Measurements from ENCODE around the gene SEMA3D.

Gene SEMA3D

GRCh38 chr7:85081846-85082245, 105.0 kb downstream of the SEMA3D start:
- Histone ChIP-seq H2AK5ac (ENCODE audit: low read length) (no peak overlapping the region), H4K8ac (ENCODE audit: low read depth, low read length) (no peak overlapping the region), H2BK5ac (ENCODE audit: low read depth, low read length, poor library complexity) (no peak overlapping the region), H4K12ac (ENCODE audit: low read depth, low read length) (no peak overlapping the region), H3K4me1 (ENCODE audit: control insufficient read depth in 1 of 2, insufficient read depth in 2 of 2, low read length in 2 of 2) (no peaks in the 10 kb centered on the region), H3K18ac (ENCODE audit: low read length) (no peak overlapping the region), H3K27ac (ENCODE audit: low read depth, low read length) (no peak overlapping the region), H3K36me3 (ENCODE audit: control insufficient read depth in 1 of 2, insufficient read depth in 2 of 2, low read length in 2 of 2) (no peaks in the 10 kb centered on the region), H3K4me2 (ENCODE audit: low read length) (no peak overlapping the region), H3K23ac (ENCODE audit: low read length) (no peak overlapping the region), H3K9me3 (ENCODE audit: insufficient read depth, low read depth, low read length) (no peaks in the 10 kb centered on the region), H2BK12ac (ENCODE audit: low read length) (no peak overlapping the region), H3K79me1 (ENCODE audit: low read length) (no peaks in the 10 kb centered on the region), H3K4ac (ENCODE audit: low read depth, low read length) (no peak overlapping the region), H3K14ac (ENCODE audit: low read length) (no peak overlapping the region), H3K4me3 (ENCODE audit: low read depth, low read length) (no peak overlapping the region), H3K79me2 (ENCODE audit: control insufficient read depth, insufficient read depth, low read length, poor library complexity) (no peaks in the 10 kb centered on the region), H2AFZ (ENCODE audit: insufficient read depth, low read length, poor library complexity) (no peak overlapping the region), H2BK120ac (ENCODE audit: insufficient read depth, low read length, poor library complexity) (no peak overlapping the region), H4K91ac (ENCODE audit: low read depth, low read length) (no peak overlapping the region), H3K27me3 (ENCODE audit: insufficient read depth, low read length) (no peaks in the 10 kb centered on the region), H3K9ac (ENCODE audit: low read length) (no peak overlapping the region)
- no peak for DNase-seq
- whole genome bisulfite sequencing (ENCODE audit: extremely low coverage, insufficient coverage, insufficient read length), result no CpG with 5 or more reads among the region's 1 CpG

- H3K4ac ChIP-seq (ENCODE audit: low read depth, low read length), result no peak overlapping the region
- H2AK5ac ChIP-seq (ENCODE audit: low read length), result no peak overlapping the region
- H2BK5ac ChIP-seq (ENCODE audit: low read depth, low read length, poor library complexity), result no peak overlapping the region
- DNase-seq, result no peak
- no peaks in the 10 kb centered on the region for H3K4me1 ChIP-seq (ENCODE audit: control insufficient read depth in 1 of 2, insufficient read depth in 2 of 2, low read length in 2 of 2)
- H4K8ac ChIP-seq (ENCODE audit: low read depth, low read length), result no peak overlapping the region
- no peak overlapping the region for H3K4me3 ChIP-seq (ENCODE audit: low read depth, low read length)
- no peak overlapping the region for H3K4me2 ChIP-seq (ENCODE audit: low read length)
- H3K36me3 ChIP-seq (ENCODE audit: control insufficient read depth in 1 of 2, insufficient read depth in 2 of 2, low read length in 2 of 2), result no peaks in the 10 kb centered on the region
- no peak overlapping the region for H3K9ac ChIP-seq (ENCODE audit: low read length)
- H3K14ac ChIP-seq (ENCODE audit: low read length), result no peak overlapping the region
- no peaks in the 10 kb centered on the region for H3K79me2 ChIP-seq (ENCODE audit: control insufficient read depth, insufficient read depth, low read length, poor library complexity)
- no peak overlapping the region for H3K23ac ChIP-seq (ENCODE audit: low read length)
- H3K79me1 ChIP-seq (ENCODE audit: low read length), result no peaks in the 10 kb centered on the region
- no peak overlapping the region for H4K91ac ChIP-seq (ENCODE audit: low read depth, low read length)
- H4K12ac ChIP-seq (ENCODE audit: low read depth, low read length), result no peak overlapping the region
- H3K18ac ChIP-seq (ENCODE audit: low read length), result no peak overlapping the region
- no peak overlapping the region for H2AFZ ChIP-seq (ENCODE audit: insufficient read depth, low read length, poor library complexity)
- no peaks in the 10 kb centered on the region for H3K9me3 ChIP-seq (ENCODE audit: insufficient read depth, low read depth, low read length)
- H2BK12ac ChIP-seq (ENCODE audit: low read length), result no peak overlapping the region
- H3K27ac ChIP-seq (ENCODE audit: low read depth, low read length), result no peak overlapping the region
- H3K27me3 ChIP-seq (ENCODE audit: insufficient read depth, low read length), result no peaks in the 10 kb centered on the region
- WGBS (ENCODE audit: extremely low coverage, insufficient coverage, insufficient read length), result no CpG with 5 or more reads among the region's 1 CpG
- no peak overlapping the region for H2BK120ac ChIP-seq (ENCODE audit: insufficient read depth, low read length, poor library complexity)
Observed at GRCh38 chr7:85081392-85081791, 105.5 kb downstream of the SEMA3D start.

- Histone ChIP-seq H3K23ac (ENCODE audit: low read length) (no peak overlapping the region), H3K14ac (ENCODE audit: low read length) (no peak overlapping the region), H3K79me2 (ENCODE audit: control insufficient read depth, insufficient read depth, low read length, poor library complexity) (no peaks in the 10 kb centered on the region), H3K4me2 (ENCODE audit: low read length) (no peak overlapping the region), H3K4me1 (ENCODE audit: control insufficient read depth in 1 of 2, insufficient read depth in 2 of 2, low read length in 2 of 2) (peaks cover 0 to 3% of the 10 kb centered on the region in 2 experiments), H2BK120ac (ENCODE audit: insufficient read depth, low read length, poor library complexity) (no peak overlapping the region), H2AFZ (ENCODE audit: insufficient read depth, low read length, poor library complexity) (no peak overlapping the region), H3K79me1 (ENCODE audit: low read length) (no peaks in the 10 kb centered on the region), H3K18ac (ENCODE audit: low read length) (no peak overlapping the region), H3K36me3 (ENCODE audit: control insufficient read depth in 1 of 2, insufficient read depth in 2 of 2, low read length in 2 of 2) (no peaks in the 10 kb centered on the region), H4K8ac (ENCODE audit: low read depth, low read length) (no peak overlapping the region), H4K91ac (ENCODE audit: low read depth, low read length) (no peak overlapping the region), H3K4ac (ENCODE audit: low read depth, low read length) (no peak overlapping the region), H2BK5ac (ENCODE audit: low read depth, low read length, poor library complexity) (no peak overlapping the region), H3K27me3 (ENCODE audit: insufficient read depth, low read length) (no peaks in the 10 kb centered on the region), H2AK5ac (ENCODE audit: low read length) (no peak overlapping the region), H3K27ac (ENCODE audit: low read depth, low read length) (no peak overlapping the region), H2BK12ac (ENCODE audit: low read length) (no peak overlapping the region), H4K12ac (ENCODE audit: low read depth, low read length) (no peak overlapping the region), H3K9ac (ENCODE audit: low read length) (no peak overlapping the region), H3K4me3 (ENCODE audit: low read depth, low read length) (no peak overlapping the region), H3K9me3 (ENCODE audit: insufficient read depth, low read depth, low read length) (no peaks in the 10 kb centered on the region)
- no peak for DNase-seq
- WGBS (ENCODE audit: extremely low coverage, insufficient coverage, insufficient read length), result no CpG with 5 or more reads among the region's 1 CpG
Observed at GRCh38 chr7:85079434-85079833, 107.4 kb downstream of the SEMA3D start.

- peaks cover 0 to 3% of the 10 kb centered on the region in 2 experiments for H3K4me1 ChIP-seq (ENCODE audit: control insufficient read depth in 1 of 2, insufficient read depth in 2 of 2, low read length in 2 of 2)
- H2BK120ac ChIP-seq (ENCODE audit: insufficient read depth, low read length, poor library complexity), result no peak overlapping the region
- H4K91ac ChIP-seq (ENCODE audit: low read depth, low read length), result no peak overlapping the region
- WGBS (ENCODE audit: extremely low coverage, insufficient coverage, insufficient read length), result 97% methylated on average over 3 of the region's 3 CpGs
- no peak overlapping the region for H2AK5ac ChIP-seq (ENCODE audit: low read length)
- no peak overlapping the region for H3K18ac ChIP-seq (ENCODE audit: low read length)
- no peak overlapping the region for H3K4me3 ChIP-seq (ENCODE audit: low read depth, low read length)
- H2BK12ac ChIP-seq (ENCODE audit: low read length), result no peak overlapping the region
- no peak overlapping the region for H3K4me2 ChIP-seq (ENCODE audit: low read length)
- no peak overlapping the region for H3K27ac ChIP-seq (ENCODE audit: low read depth, low read length)
- DNase-seq, result no peak
- H3K9me3 ChIP-seq (ENCODE audit: insufficient read depth, low read depth, low read length), result no peaks in the 10 kb centered on the region
- H3K9ac ChIP-seq (ENCODE audit: low read length), result no peak overlapping the region
- H3K14ac ChIP-seq (ENCODE audit: low read length), result no peak overlapping the region
- H2AFZ ChIP-seq (ENCODE audit: insufficient read depth, low read length, poor library complexity), result no peak overlapping the region
- H4K8ac ChIP-seq (ENCODE audit: low read depth, low read length), result no peak overlapping the region
- H3K36me3 ChIP-seq (ENCODE audit: control insufficient read depth in 1 of 2, insufficient read depth in 2 of 2, low read length in 2 of 2), result no peaks in the 10 kb centered on the region
- H2BK5ac ChIP-seq (ENCODE audit: low read depth, low read length, poor library complexity), result no peak overlapping the region
- no peak overlapping the region for H3K4ac ChIP-seq (ENCODE audit: low read depth, low read length)
- no peaks in the 10 kb centered on the region for H3K27me3 ChIP-seq (ENCODE audit: insufficient read depth, low read length)
- no peak overlapping the region for H4K12ac ChIP-seq (ENCODE audit: low read depth, low read length)
- H3K79me2 ChIP-seq (ENCODE audit: control insufficient read depth, insufficient read depth, low read length, poor library complexity), result no peaks in the 10 kb centered on the region
- H3K79me1 ChIP-seq (ENCODE audit: low read length), result no peaks in the 10 kb centered on the region
- H3K23ac ChIP-seq (ENCODE audit: low read length), result no peak overlapping the region
Observed at GRCh38 chr7:85078181-85078580, 108.7 kb downstream of the SEMA3D start.

Measured in trophoblast cell (in vitro differentiated cells and primary cell).